Measurements from ENCODE around the gene CCDC81. TPM values are rescaled to one million over a fixed set of nuclear protein-coding genes. Genes with fewer than 3 reads are reported as not detected.

CCDC81 gene
- polyA plus RNA-seq, 1 donor from 2014 or later: not detected

- peaks cover 0 to 8% (median 8%) of the 10 kb centered on the region in 3 donors for H3K9me3 Mint-ChIP-seq
- H3K4me1 Mint-ChIP-seq: no peaks in the 10 kb centered on the region
- H3K27me3 Mint-ChIP-seq: peaks cover 5% of the 10 kb centered on the region
- no peaks in the 10 kb centered on the region for H3K36me3 Mint-ChIP-seq
- no peak overlapping the region for H3K27ac Mint-ChIP-seq
- H3K4me3 Mint-ChIP-seq: no peak overlapping the region
Measured at GRCh38 chr11:86372586-86372985, 2.1 kb upstream of the CCDC81 start.

- peaks cover 5% of the 10 kb centered on the region for H3K27me3 Mint-ChIP-seq
- H3K9me3 Mint-ChIP-seq: peaks cover 0 to 8% (median 8%) of the 10 kb centered on the region in 3 donors
- H3K4me3 Mint-ChIP-seq: no peak overlapping the region
- no peaks in the 10 kb centered on the region for H3K36me3 Mint-ChIP-seq
- H3K27ac Mint-ChIP-seq: no peak overlapping the region
- no peaks in the 10 kb centered on the region for H3K4me1 Mint-ChIP-seq
Measured at GRCh38 chr11:86374069-86374468, 618 bp upstream of the CCDC81 start.

GRCh38 chr11:86377972-86378371 is 3.3 kb downstream of the CCDC81 start:
- Mint-ChIP-seq H3K4me1 (no peaks in the 10 kb centered on the region), H3K4me3 (no peak overlapping the region), H3K36me3 (no peaks in the 10 kb centered on the region), H3K9me3 (peaks cover 0 to 8% (median 8%) of the 10 kb centered on the region in 3 donors), H3K27ac (no peak overlapping the region), H3K27me3 (peaks cover 5% of the 10 kb centered on the region)

GRCh38 chr11:86380295-86381059 is 5.8 kb downstream of the CCDC81 start:
- Mint-ChIP-seq H3K27me3 (no peaks in the 10 kb centered on the region), H3K4me1 (no peaks in the 10 kb centered on the region), H3K27ac (no peak overlapping the region), H3K4me3 (no peak overlapping the region), H3K9me3 (peaks cover 0 to 8% (median 8%) of the 10 kb centered on the region in 3 donors), H3K36me3 (no peaks in the 10 kb centered on the region)

- H3K27ac Mint-ChIP-seq: no peak overlapping the region
- H3K4me1 Mint-ChIP-seq: no peaks in the 10 kb centered on the region
- no peaks in the 10 kb centered on the region for H3K9me3 Mint-ChIP-seq
- H3K36me3 Mint-ChIP-seq: no peaks in the 10 kb centered on the region
- no peaks in the 10 kb centered on the region for H3K27me3 Mint-ChIP-seq
- H3K4me3 Mint-ChIP-seq: no peak overlapping the region
Measured at GRCh38 chr11:86383041-86383955, 8.6 kb downstream of the CCDC81 start.

- no peaks in the 10 kb centered on the region for H3K4me1 Mint-ChIP-seq
- no peaks in the 10 kb centered on the region for H3K36me3 Mint-ChIP-seq
- H3K27ac Mint-ChIP-seq: no peak overlapping the region
- H3K27me3 Mint-ChIP-seq: peaks cover 1% of the 10 kb centered on the region
- H3K4me3 Mint-ChIP-seq: no peak overlapping the region
- peaks cover 0 to 2% (median 2%) of the 10 kb centered on the region in 3 donors for H3K9me3 Mint-ChIP-seq
Measured at GRCh38 chr11:86386283-86386682, 11.6 kb downstream of the CCDC81 start.

DNA sequence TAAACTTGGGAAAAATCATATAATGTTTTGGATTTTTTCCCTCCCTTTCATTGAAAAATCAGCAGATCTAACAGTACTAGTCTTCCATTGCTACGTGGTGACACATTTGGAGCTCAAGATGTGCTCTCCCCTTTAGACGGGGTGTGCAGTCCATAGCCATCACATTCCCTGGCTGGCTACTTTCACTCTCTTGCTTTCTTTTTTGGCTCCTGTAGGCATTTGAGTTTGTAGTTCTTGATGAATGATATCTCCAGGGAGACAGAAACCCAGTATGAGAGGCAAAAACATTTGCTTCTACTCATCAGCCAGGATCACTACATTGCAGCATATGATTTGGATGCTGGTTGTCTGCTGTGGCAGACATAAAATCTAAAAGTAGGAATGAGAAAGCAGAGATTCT is 12.1 kb downstream of the CCDC81 start:
- H3K4me3 Mint-ChIP-seq: no peak overlapping the region
- H3K27ac Mint-ChIP-seq: no peak overlapping the region

DNA sequence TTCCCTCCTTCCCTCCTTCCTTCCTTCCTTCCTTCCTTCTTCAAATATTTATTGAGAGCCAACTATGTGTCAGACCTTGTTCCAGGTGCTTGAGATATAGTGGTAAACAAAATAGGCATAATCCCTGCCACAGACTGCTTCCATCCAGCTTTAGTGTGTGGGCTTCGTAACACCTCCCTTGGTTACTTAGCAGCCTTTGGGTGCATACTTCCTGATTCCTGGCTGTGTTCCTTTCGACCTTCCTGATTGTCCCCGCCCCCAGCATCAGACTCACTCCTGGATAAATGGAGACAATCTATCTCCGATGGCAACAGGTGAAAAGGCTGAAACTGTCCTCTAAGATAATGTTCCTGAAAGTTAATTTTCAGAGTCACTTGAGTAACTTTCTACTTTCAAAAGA is 13.5 kb downstream of the CCDC81 start:
- H3K4me1 Mint-ChIP-seq: no peaks in the 10 kb centered on the region
- H3K9me3 Mint-ChIP-seq: peaks cover 0 to 2% (median 2%) of the 10 kb centered on the region in 3 donors
- no peak overlapping the region for H3K27ac Mint-ChIP-seq
- H3K4me3 Mint-ChIP-seq: no peak overlapping the region
- H3K27me3 Mint-ChIP-seq: peaks cover 1% of the 10 kb centered on the region
- no peaks in the 10 kb centered on the region for H3K36me3 Mint-ChIP-seq

More for the DNA sequence above, 12.1 kb downstream of the CCDC81 start:
- Mint-ChIP-seq H3K9me3 (peaks cover 0 to 2% (median 2%) of the 10 kb centered on the region in 3 donors), H3K36me3 (no peaks in the 10 kb centered on the region), H3K27me3 (peaks cover 1% of the 10 kb centered on the region), H3K4me1 (no peaks in the 10 kb centered on the region)

DNA sequence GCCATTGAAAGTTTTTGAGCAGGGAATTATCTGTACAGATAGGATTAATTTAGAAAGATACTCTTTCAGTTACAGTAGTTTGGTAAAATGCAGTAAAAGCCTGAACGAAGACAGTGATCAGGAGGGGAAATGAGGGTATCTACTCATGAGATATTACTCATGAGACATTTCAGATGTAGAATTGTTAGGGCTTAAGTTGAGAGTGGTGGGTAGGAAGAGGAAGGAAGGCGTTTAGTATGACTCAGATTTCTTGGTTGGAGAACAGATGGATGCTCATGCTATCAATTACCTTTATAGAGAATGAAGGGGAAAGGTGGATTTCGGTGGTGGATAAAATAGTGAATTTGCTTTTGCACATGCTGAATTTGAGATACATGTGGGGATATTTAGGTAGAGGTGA is 15.8 kb downstream of the CCDC81 start:
- H3K36me3 Mint-ChIP-seq: no peaks in the 10 kb centered on the region

GRCh38 chr11:86395061-86395551 is 20.4 kb downstream of the CCDC81 start:
- H3K27me3 Mint-ChIP-seq: no peaks in the 10 kb centered on the region

More for the DNA sequence above, 15.8 kb downstream of the CCDC81 start:
- H3K4me1 Mint-ChIP-seq: no peaks in the 10 kb centered on the region
- H3K27me3 Mint-ChIP-seq: peaks cover 1% of the 10 kb centered on the region
- peaks cover 0 to 2% (median 2%) of the 10 kb centered on the region in 3 donors for H3K9me3 Mint-ChIP-seq
- no peak overlapping the region for H3K27ac Mint-ChIP-seq
- H3K4me3 Mint-ChIP-seq: no peak overlapping the region

DNA sequence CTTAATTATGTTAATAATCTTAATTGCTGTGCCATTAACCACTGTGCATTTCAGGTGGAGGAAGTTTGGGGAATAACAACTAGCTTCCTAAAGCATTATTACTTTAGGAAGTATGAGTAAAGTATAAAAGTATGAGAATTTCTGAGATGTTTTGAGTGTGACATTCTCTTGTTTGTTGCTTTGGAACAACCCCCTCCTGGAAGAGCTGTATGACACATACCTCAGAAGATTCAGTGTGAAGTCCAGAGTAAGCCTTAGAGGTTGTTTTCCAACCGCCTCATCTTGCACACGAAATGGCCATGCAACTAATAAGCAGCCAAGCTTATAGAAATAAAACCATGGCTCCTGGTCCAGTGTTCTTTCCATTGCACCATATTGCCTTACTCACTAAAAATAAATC is 21.7 kb downstream of the CCDC81 start:
- Mint-ChIP-seq H3K4me3 (no peak overlapping the region), H3K27me3 (no peaks in the 10 kb centered on the region), H3K36me3 (no peaks in the 10 kb centered on the region), H3K9me3 (no peaks in the 10 kb centered on the region), H3K27ac (no peak overlapping the region), H3K4me1 (no peaks in the 10 kb centered on the region)

More at GRCh38 chr11:86395061-86395551, 20.4 kb downstream of the CCDC81 start:
- H3K27ac Mint-ChIP-seq: no peak overlapping the region
- no peaks in the 10 kb centered on the region for H3K4me1 Mint-ChIP-seq
- no peaks in the 10 kb centered on the region for H3K9me3 Mint-ChIP-seq
- H3K4me3 Mint-ChIP-seq: no peak overlapping the region
- H3K36me3 Mint-ChIP-seq: no peaks in the 10 kb centered on the region

- Mint-ChIP-seq H3K27me3 (no peaks in the 10 kb centered on the region), H3K9me3 (no peaks in the 10 kb centered on the region), H3K27ac (no peak overlapping the region), H3K4me1 (no peaks in the 10 kb centered on the region), H3K36me3 (peaks cover 1% of the 10 kb centered on the region), H3K4me3 (no peak overlapping the region)
Measured at GRCh38 chr11:86397351-86397750, 22.7 kb downstream of the CCDC81 start.

DNA sequence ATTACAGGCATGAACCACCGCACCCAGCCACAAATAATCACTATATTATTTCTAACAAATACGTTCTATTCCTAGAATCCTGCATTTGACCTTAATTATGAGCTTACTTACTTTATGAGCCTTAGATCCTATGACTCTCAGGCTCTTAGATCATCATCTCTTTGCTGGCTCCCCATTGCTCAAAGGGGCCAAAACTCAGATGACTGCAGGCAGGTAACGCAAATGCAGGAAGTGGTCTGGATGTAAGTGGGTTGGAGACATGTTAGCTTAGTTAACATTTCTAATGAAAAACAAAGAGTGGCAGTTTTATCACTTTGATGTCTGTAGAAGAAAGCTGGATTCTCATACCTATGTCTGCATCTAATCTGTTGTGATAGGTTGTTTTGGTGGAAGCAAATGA is 23.4 kb downstream of the CCDC81 start:
- Mint-ChIP-seq H3K36me3 (peaks cover 1% of the 10 kb centered on the region), H3K9me3 (no peaks in the 10 kb centered on the region), H3K27me3 (no peaks in the 10 kb centered on the region), H3K27ac (no peak overlapping the region), H3K4me1 (no peaks in the 10 kb centered on the region), H3K4me3 (no peak overlapping the region)

- no peaks in the 10 kb centered on the region for H3K27me3 Mint-ChIP-seq
- no peaks in the 10 kb centered on the region for H3K9me3 Mint-ChIP-seq
- no peaks in the 10 kb centered on the region for H3K4me1 Mint-ChIP-seq
- H3K4me3 Mint-ChIP-seq: no peak overlapping the region
- peak overlapping the region in 1 of 3 donors; percentile 32 for H3K27ac Mint-ChIP-seq
- peaks cover 3% of the 10 kb centered on the region for H3K36me3 Mint-ChIP-seq
Measured at GRCh38 chr11:86403458-86403857, 28.8 kb downstream of the CCDC81 start.

GRCh38 chr11:86408845-86409244 is 34.2 kb downstream of the CCDC81 start:
- Mint-ChIP-seq H3K27ac (no peak overlapping the region), H3K4me3 (no peak overlapping the region), H3K4me1 (no peaks in the 10 kb centered on the region), H3K9me3 (no peaks in the 10 kb centered on the region), H3K27me3 (no peaks in the 10 kb centered on the region), H3K36me3 (peaks cover 5% of the 10 kb centered on the region)
